Suprapubic skin (tissue), 3 donors: ENCODE data around the gene CFAP161.

Experiments
- CTCF ChIP-seq, 2 donors: fragments of 200-600 bp in 1 of 2; fragments of 450-650 bp in 1 of 2; sonication (generic) in 1 of 2; IDR thresholded peaks; one replicate each; pipeline ENCODE4 v1.5.1; 2016 to 2019; ENCODE audit warnings: antibody characterized with exemption in 2 of 2, mild to moderate bottlenecking in 1 of 2, moderate library complexity in 1 of 2
- POLR2A ChIP-seq, 2 donors: fragments of 450-650 bp; IDR thresholded peaks; one replicate each; pipeline ENCODE4 v1.6.1; 2017; ENCODE audit warnings: antibody characterized with exemption in 2 of 2, mild to moderate bottlenecking in 2 of 2, moderate library complexity in 2 of 2

DNA sequence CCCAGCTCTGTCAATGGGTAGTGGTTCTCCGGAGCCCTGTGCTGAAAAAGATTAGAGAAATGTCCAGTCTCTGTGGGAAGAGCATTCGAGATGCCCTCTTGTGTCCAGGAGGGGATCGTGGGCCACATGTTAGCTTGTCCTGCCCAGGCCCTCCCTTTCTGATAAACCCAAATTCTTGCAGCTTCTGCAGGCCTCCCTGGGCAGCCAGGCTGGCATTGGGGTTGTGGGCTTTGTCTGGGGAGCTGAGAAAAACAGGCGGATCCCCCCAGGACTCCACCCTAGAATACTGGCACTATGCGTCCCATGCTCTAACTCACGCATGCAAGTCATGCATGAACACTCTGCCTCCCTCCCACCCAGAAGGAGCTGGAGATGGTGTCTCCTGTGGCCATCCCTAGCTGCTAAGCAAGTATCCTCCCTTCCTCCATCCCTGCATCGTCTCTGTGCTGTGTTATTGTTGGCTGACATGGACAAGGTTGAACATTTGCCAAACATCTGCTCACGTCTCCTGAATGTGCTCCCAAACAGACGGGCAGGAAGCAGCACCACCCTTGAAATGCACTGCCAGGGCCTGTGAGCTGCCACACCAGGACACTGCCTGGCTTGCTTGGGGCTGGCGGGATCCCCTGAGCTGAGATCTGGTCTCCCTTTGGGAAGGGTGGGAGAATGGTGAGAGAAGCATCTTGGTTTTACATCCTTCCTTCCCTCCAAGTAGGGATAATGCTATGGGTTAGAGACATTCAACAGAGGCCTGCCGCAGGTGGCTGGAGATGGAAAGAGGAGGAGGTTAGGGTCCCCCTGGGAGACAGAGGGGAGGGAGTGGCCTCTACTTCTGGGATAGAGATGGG is 26.5 kb downstream of the CFAP161 start:
- no peak for TF ChIP-seq CTCF (IDR thresholded peaks at IDR 0.05)
- TF ChIP-seq POLR2A (IDR thresholded peaks at IDR 0.05) = no peak
